GM21515 (cell line): ENCODE results near the gene LRRC1.

Experiments
- ATAC-seq: cut with Tn5 transposase; IDR thresholded peaks from one replicate; pipeline ENCODE4 v1.9.1; 2021; ENCODE audit not compliant: unreplicated experiment

The LRRC1 gene

DNA sequence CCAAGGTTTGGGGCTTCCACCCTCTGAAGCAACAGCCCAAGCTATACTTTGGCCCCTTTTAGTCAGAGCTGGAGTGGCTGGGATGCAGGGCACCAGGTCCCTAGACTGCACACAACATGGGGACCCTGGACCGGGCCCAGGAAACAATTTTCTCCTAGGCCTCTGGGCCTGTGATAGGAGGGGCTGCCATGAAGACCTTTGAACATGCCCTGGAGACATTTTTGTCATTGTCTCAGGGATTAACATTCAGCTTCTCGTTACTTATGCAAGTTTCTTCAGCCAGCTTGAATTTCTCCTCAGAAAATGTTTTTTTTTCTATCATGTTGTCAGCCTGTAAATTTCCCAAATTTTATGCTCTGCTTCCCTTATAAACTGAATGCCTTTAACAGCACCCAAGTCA lies 82.3 kb downstream of the LRRC1 start:
- no peak for ATAC-seq

- no peak for ATAC-seq
Measured at GRCh38 chr6:53878808-53879207, 84.0 kb downstream of the LRRC1 start.

GRCh38 chr6:53879608-53880007 lies 84.8 kb downstream of the LRRC1 start:
- no peak for ATAC-seq

DNA sequence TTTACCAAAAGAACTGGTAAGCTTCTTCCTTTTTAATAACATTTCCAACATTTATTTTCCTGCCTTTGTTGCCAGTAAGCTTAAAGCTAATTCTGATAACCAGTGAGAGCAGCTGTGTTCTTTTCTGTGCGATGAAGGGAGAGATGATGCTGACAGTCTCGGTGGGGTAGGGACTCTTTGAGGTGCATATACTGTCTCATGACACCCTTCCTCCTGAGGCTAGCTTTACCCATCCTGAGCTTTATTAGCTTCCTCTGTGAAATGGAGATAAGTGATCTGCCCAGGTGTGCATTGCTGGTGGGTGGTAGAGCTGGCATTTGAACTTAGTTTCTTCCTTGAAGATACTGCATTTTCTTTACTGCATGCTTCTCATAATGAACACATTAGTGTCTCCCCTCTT lies 92.5 kb downstream of the LRRC1 start:
- ATAC-seq: no peak

DNA sequence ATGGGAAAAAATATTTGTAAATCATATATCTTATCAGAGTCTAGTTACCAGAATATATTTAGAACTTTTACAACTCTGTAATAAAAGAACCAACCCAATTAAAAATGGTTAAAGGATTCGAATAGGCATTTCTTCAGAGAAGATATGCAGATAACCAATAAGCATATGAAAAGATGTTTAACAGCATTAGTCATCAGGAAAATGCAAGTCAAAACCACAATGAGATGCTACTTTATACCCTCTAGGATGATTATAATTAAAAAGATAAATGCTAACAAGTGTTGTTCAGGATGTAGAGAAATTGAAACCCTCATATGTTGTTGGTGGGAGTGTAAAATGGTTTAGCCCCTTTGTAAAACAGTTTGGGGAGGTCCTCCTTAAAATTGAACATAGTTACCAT lies 94.1 kb downstream of the LRRC1 start:
- no peak for ATAC-seq

GRCh38 chr6:53889365-53889764 lies 94.6 kb downstream of the LRRC1 start:
- no peak for ATAC-seq

GRCh38 chr6:53892707-53893106 lies 97.9 kb downstream of the LRRC1 start:
- ATAC-seq: no peak

GRCh38 chr6:53894091-53894490 lies 99.3 kb downstream of the LRRC1 start:
- ATAC-seq: no peak

GRCh38 chr6:53896196-53896595 lies 101.4 kb downstream of the LRRC1 start:
- ATAC-seq: no peak

GRCh38 chr6:53898026-53898795 lies 103.4 kb downstream of the LRRC1 start:
- ATAC-seq: no peak

- ATAC-seq: no peak
Measured at GRCh38 chr6:53899512-53899911, 104.7 kb downstream of the LRRC1 start.

GRCh38 chr6:53903357-53903756 lies 108.6 kb downstream of the LRRC1 start:
- no peak for ATAC-seq

- ATAC-seq: no peak
Measured at GRCh38 chr6:53906103-53906502, 111.3 kb downstream of the LRRC1 start.

DNA sequence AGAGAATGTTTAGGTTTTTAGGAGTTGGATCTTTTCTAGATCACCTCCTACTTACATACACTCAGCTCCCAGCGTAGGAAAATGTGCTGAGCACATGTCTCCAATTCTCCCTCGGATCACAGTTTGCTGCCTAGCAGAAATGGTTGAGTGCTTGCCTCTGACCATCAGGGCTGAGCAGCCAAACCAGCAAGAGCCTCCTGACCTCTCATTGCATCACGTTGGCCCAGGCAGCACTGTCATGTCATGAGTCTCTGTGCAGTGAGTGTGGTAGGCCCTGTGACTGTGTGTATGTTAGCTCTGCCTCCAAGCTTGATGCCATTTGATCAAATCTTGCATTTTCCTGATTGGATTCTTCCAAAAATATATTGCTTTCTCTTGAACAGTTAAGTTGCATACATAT lies 112.0 kb downstream of the LRRC1 start:
- no peak for ATAC-seq

DNA sequence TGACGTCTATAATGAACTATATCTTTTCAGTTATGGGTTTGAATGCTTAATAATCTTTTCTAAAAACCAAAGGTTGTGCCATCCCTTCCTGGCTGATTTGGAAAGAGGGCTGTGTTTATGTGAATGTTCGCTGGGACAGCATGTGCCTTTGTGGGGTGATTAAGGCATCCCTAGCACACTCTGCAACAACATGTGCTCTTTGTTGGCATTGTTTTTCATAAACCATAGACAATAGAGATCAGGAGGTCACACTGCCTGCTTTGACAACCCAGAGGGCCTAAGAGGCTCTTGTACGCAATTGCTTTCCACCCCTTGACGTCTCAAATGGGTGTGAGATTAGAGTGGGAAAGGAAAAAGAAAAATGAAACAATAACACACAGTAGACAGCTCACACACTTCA lies 116.0 kb downstream of the LRRC1 start:
- ATAC-seq: no peak

GRCh38 chr6:53912661-53913060 lies 117.9 kb downstream of the LRRC1 start:
- no peak for ATAC-seq

DNA sequence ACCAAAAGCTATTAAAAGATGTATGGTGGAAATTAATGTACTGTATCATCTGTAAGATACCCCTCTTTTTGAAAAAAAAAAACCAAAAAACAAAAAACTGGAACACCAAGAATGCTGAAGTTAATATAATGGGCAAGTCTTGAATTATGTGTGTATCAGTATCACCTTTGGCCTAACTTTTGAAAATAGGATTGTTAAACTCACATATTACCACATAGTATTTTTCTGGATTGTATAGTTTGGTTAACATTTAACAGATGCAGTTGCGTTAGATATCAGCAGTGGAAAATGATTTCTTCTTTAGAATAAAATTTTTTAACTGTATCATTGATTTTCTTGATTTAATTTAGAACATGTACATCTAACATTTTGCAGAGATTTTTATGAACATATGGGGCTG lies 118.5 kb downstream of the LRRC1 start:
- ATAC-seq: no peak

DNA sequence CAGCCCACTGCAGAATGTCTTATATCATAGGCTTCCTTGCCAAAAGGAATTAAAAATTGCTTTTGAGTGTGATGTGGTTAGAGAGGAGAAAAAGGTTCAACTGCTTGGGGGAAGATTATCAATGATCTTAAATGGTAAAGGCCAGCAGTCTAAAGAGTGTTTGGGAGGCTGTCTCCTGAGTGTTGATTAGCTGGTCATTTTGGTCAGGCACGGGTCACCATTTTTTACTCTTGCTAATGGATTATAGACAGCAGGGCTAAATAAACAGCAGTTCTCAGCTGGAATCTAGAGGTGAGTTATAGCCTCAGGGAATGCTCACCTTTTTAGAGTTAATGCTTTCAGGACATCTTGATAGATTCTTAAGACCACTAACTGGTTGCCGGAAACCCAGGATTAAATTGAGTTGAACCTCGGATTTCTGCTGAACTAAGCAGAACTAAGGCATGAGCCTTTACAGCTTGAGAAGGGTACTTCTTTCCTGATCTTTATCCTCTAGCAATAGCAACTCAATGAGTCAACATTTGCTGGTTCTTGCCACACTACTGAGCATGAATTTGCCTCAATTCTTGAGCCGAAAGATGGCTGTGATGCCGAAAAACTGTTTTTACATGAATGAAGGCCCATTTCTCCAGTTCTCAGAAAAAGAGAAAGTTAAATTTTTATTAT lies 120.4 kb downstream of the LRRC1 start:
- ATAC-seq: no peak

GRCh38 chr6:53916804-53917463 lies 122.1 kb downstream of the LRRC1 start:
- no peak for ATAC-seq

DNA sequence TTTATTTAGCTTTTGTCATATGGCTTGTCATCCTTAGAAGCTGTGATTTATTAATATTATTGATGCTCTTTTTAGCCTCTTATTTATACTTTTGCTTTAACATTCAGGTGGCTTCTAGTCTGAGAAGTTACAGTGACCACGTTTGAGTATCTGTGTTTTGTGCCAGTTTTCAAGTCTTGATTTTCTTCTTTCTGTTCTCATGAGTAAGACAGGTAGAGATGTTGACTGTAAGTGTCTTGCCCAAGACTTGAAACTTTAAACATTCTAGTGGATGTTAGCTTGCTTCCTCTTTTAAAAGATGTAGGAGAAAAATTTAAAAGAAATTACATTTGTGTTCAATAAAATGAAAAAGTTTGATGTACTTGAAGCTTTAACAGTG lies 122.6 kb downstream of the LRRC1 start:
- ATAC-seq: peak; percentile 55

DNA sequence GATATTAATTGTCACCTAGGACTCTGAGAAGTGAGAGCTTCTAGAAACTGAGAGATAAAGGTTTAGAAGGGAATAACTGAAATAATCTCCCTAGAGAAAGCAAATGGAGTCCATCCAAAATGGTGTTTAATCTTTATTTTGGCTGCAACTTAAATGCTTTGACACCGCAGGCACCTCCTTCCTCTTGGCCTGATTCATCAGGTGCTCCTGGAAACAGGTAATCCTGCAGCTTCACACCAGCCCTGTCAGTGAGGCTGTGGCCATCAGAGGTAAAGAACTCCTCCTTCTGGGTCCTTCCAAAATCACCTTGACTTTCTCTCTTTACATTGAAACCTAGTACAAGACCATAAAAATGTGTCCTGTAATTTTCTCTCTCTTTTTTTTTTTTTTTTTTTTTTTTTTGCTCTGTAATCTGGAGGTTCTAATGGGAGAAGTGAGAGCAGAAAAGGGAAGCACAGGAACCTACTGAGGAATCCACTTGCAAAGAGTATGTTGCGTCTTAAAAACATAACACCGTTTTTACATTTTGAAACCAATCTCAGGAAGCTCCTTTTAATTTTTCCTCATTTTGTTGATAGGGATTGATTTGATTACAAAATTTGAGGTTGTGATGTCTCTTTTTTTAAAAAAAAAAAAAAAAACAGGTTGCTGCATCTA lies 124.2 kb downstream of the LRRC1 start:
- no peak for ATAC-seq

DNA sequence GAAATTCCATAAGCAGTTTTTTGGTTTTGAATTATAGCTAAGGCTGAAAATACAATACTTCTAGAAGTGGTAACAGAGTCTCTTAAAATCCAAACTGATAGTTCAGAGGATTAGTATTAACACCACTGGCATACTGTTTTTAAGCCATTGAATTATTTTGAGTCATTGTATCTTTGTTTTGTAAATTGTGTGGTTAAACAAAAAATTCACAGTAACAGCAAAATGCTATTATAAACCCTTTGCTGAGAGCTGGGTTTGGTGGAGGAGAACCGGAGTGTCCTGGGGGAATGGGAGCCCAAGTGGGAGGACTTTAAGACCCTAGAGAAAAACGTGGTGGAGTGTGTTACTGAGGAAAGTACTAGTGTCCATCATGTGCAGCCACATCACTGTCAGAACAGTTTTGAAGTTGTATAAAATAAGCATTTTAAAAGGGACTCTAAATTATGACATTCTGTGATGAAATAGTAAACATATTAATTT lies 125.1 kb downstream of the LRRC1 start:
- ATAC-seq: no peak
